Astrocyte of the spinal cord (primary cell): Measurements from ENCODE around the gene CDON.

Experiments
- DNase-seq: peaks from one replicate; pipeline ENCODE4 v3.0.0; 2011; ENCODE audit warnings: low read depth, low spot score
- H3K4me3 ChIP-seq: 2 replicates; pipeline ENCODE4 v1.5.1; 2011; ENCODE audit warnings: low read depth, mild to moderate bottlenecking, low read length, moderate library complexity
- in situ Hi-C: cut with HindIII; loops from 2 replicates; pipeline ENCODE4 v1.10.0; 2017; ENCODE audit warnings: low sequenced_read_pairs
- TF ChIP-seq, protein P1 (sequence below): IDR thresholded peaks from 2 replicates; pipeline ENCODE4 v1.5.1; 2012; ENCODE audit warnings: low read depth, mild to moderate bottlenecking, low read length, inconsistent platforms

CDON gene

GRCh38 chr11:125943661-125944349 lies 118.9 kb downstream of the CDON start:
- in situ Hi-C loops = loop anchor here (25.0 kb wide), 1 partner anchor 243 kb away; no protein-coding TSS in a partner anchor
- H3K4me3 ChIP-seq = no peak overlapping the region
- TF ChIP-seq, protein P1, sequence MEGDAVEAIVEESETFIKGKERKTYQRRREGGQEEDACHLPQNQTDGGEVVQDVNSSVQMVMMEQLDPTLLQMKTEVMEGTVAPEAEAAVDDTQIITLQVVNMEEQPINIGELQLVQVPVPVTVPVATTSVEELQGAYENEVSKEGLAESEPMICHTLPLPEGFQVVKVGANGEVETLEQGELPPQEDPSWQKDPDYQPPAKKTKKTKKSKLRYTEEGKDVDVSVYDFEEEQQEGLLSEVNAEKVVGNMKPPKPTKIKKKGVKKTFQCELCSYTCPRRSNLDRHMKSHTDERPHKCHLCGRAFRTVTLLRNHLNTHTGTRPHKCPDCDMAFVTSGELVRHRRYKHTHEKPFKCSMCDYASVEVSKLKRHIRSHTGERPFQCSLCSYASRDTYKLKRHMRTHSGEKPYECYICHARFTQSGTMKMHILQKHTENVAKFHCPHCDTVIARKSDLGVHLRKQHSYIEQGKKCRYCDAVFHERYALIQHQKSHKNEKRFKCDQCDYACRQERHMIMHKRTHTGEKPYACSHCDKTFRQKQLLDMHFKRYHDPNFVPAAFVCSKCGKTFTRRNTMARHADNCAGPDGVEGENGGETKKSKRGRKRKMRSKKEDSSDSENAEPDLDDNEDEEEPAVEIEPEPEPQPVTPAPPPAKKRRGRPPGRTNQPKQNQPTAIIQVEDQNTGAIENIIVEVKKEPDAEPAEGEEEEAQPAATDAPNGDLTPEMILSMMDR = no peak
- no peak for DNase-seq

DNA sequence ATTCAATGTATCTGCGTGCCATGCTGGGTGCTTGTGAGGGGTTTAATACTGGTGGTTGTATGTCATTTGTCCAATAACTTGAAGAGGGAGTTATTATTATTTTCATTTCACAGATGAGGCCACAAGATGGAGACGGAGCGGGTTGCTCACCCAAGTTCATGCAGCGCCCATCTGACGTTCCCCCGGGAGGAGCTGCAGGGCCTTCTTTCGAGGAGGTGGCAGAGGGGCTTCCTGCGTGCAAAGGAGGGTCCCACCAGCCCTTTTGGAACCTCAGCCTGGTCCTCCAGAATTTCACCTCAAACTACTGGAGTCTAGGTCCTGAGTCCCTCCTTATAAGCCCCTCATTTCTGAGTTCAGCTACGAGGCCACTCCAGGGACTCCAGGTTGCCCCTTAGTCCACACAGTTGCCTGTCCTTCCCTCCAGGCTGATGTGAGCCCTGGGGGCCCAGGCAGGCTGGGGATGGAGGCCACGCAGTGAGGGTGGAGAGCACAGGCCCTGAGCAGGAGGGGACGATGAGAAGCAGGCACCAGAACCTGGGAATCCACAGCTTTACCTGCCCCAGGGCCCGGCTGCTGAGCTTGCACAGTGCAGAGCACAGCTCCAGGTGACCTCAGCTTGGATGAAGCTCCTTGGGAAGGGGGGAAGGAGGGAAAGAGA lies 119.8 kb downstream of the CDON start:
- no peak for DNase-seq

DNA sequence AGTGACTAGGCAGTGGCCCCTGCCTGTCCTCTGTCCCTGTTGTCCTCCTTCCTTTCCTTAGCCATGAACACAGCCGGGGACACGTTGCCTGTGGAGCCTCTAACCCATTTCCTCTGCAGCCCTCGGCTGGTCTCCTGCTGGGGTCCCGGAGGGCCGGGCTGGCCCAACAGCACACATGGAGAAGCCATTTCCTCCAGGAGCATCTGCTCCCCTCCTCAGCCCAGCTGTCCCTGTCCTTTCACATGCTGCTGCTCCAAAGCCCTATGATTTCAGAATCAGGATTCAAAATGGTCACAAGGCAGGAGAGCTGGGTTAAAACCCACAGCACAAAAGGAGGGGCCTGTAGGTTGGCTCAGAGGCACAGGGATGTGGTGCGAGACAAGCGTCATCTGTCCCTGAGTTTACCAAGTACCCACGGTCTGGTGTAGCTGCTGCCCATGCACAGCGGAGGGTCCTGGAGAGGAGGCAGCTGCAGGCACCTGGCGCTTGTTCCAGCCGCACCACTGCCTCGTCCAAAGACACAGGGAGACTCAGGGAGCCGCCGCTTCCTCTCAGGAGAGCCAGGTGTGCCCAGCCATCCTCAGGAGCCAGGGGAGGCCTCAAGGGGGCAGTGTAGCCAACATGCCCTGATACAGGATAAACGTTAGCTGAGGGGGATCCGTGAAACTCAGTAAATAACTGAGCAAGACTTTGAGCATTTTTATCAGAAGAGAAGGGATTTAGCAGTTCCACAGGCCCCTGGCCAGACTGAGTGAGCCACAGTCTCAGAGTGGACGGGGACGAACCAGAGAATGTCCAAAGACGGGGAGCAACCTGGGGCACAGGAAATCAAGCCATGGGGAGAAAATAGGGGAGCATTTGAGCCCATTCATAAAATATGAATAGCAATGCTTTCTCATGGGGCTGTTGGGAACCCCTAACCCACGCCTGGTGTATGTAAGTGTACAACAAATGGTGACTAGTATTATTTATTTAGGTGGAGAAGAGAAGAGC lies 120.8 kb downstream of the CDON start:
- peak; percentile 10 for DNase-seq
- TF ChIP-seq, protein P1 = peak; percentile 84
- in situ Hi-C loops = loop anchor here (25.0 kb wide), 1 partner anchor 245 kb away; no protein-coding TSS in a partner anchor
- no peak overlapping the region for H3K4me3 ChIP-seq

More for the DNA sequence above, 119.8 kb downstream of the CDON start:
- in situ Hi-C loops = loop anchor here (25.0 kb wide), 1 partner anchor 244 kb away; no protein-coding TSS in a partner anchor
- H3K4me3 ChIP-seq = no peak overlapping the region
- TF ChIP-seq, protein P1 = no peak

- in situ Hi-C loops = loop anchor here (25.0 kb wide), 1 partner anchor 246 kb away; no protein-coding TSS in a partner anchor
- no peak overlapping the region for H3K4me3 ChIP-seq
- no peak for DNase-seq
- TF ChIP-seq, protein P1 = no peak
Measured at GRCh38 chr11:125941267-125941618, 121.4 kb downstream of the CDON start.

GRCh38 chr11:125940145-125940544 lies 122.5 kb downstream of the CDON start:
- TF ChIP-seq, protein P1 = no peak
- no peak for DNase-seq
- in situ Hi-C loops = loop anchor here (25.0 kb wide), 1 partner anchor 247 kb away; no protein-coding TSS in a partner anchor
- no peak overlapping the region for H3K4me3 ChIP-seq

- DNase-seq = no peak
- H3K4me3 ChIP-seq = no peak overlapping the region
- TF ChIP-seq, protein P1 = no peak
- in situ Hi-C loops = loop anchor here (25.0 kb wide), 1 partner anchor 248 kb away; no protein-coding TSS in a partner anchor
Measured at GRCh38 chr11:125939081-125939521, 123.6 kb downstream of the CDON start.
